ENCODE results near the gene NCOA4.

NCOA4 gene

GRCh38 chr10:46014206-46014605, 16.2 kb downstream of the NCOA4 start:
- Histone ChIP-seq H3K4me1 (ENCODE audit: control insufficient read depth, insufficient read depth, low read length) (no peaks in the 10 kb centered on the region), H3K27ac (ENCODE audit: extremely low read depth, low read depth, low read length) (no peak overlapping the region), H3K36me3 (ENCODE audit: control insufficient read depth in 2 of 2, insufficient read depth in 1 of 2, low read length in 2 of 2) (peaks cover 41 to 82% of the 10 kb centered on the region in 2 experiments), H3K9me3 (ENCODE audit: control insufficient read depth, insufficient read depth, low read depth, low read length) (no peaks in the 10 kb centered on the region), H3K4me3 (ENCODE audit: low read depth, low read length) (no peak overlapping the region)
- ChIA-PET POLR2A (no interaction called here), CTCF (no interaction called here)
- no peak for TF ChIP-seq HOXD13 (CRISPR knock-in tag; IDR thresholded peaks at IDR 0.05; ENCODE audit: borderline replicate concordance)
- no peak for TF ChIP-seq ZFP3 (tag by site-specific recombination; IDR thresholded peaks at IDR 0.05; ENCODE audit: low read depth)
- no peak for TF ChIP-seq ZBTB7A (tag by site-specific recombination; IDR thresholded peaks at IDR 0.05; ENCODE audit: low read depth)
- no peak for TF ChIP-seq ZNF16 (tag by site-specific recombination; IDR thresholded peaks at IDR 0.05; ENCODE audit: low read depth)
- no peak for TF ChIP-seq PRDM6 (tag by site-specific recombination; IDR thresholded peaks at IDR 0.05)
- TF ChIP-seq ZNF777 (tag by site-specific recombination; IDR thresholded peaks at IDR 0.05; ENCODE audit: borderline replicate concordance) = no peak
- no peak for TF ChIP-seq ZNF398 (tag by site-specific recombination; IDR thresholded peaks at IDR 0.05)

- Histone ChIP-seq H3K27ac (ENCODE audit: extremely low read depth, low read depth, low read length) (no peak overlapping the region), H3K36me3 (ENCODE audit: control insufficient read depth in 2 of 2, insufficient read depth in 1 of 2, low read length in 2 of 2) (peaks cover 48 to 93% of the 10 kb centered on the region in 2 experiments), H3K9me3 (ENCODE audit: control insufficient read depth, insufficient read depth, low read depth, low read length) (no peaks in the 10 kb centered on the region), H3K4me3 (ENCODE audit: low read depth, low read length) (no peak overlapping the region), H3K4me1 (ENCODE audit: control insufficient read depth, insufficient read depth, low read length) (no peaks in the 10 kb centered on the region)
- POLR2A ChIA-PET = no interaction called here
- no peak for TF ChIP-seq ZNF146 (tag by site-specific recombination; IDR thresholded peaks at IDR 0.05)
- TF ChIP-seq ZSCAN30 (tag by site-specific recombination; IDR thresholded peaks at IDR 0.05) = no peak
- TF ChIP-seq ZNF513 (tag by site-specific recombination; IDR thresholded peaks at IDR 0.05) = no peak
- TF ChIP-seq ZNF354C (tag by site-specific recombination; IDR thresholded peaks at IDR 0.05; ENCODE audit: borderline replicate concordance, low read depth) = no peak
- TF ChIP-seq ZNF747 (tag by site-specific recombination; IDR thresholded peaks at IDR 0.05) = no peak
- CTCF ChIA-PET = no interaction called here
These were observed 17.7 kb downstream of the NCOA4 start for GRCh38 chr10:46012746-46013145.

- ChIA-PET CTCF (no interaction called here), POLR2A (interaction anchor here (0.8 to 1.4 kb wide), 2 partner anchors 11 to 22 kb away, joined by 3 read pairs; no protein-coding TSS in a partner anchor)
- no peak for TF ChIP-seq ZNF169 (tag by site-specific recombination; IDR thresholded peaks at IDR 0.05)
- TF ChIP-seq ZNF600 (tag by site-specific recombination; IDR thresholded peaks at IDR 0.05) = peak; percentile 52; the same call in 1 of the 2 replicates
- no peak for TF ChIP-seq ZNF629 (tag by site-specific recombination; IDR thresholded peaks at IDR 0.05)
- Histone ChIP-seq H3K4me3 (ENCODE audit: low read depth, low read length) (no peak overlapping the region), H3K36me3 (ENCODE audit: control insufficient read depth in 2 of 2, insufficient read depth in 1 of 2, low read length in 2 of 2) (peaks cover 53 to 99% of the 10 kb centered on the region in 2 experiments), H3K9me3 (ENCODE audit: control insufficient read depth, insufficient read depth, low read depth, low read length) (no peaks in the 10 kb centered on the region), H3K4me1 (ENCODE audit: control insufficient read depth, insufficient read depth, low read length) (no peaks in the 10 kb centered on the region), H3K27ac (ENCODE audit: extremely low read depth, low read depth, low read length) (no peak overlapping the region)
These were observed 24.2 kb downstream of the NCOA4 start for GRCh38 chr10:46006219-46006618.
